Endothelial cell of umbilical vein (primary cell): Measurements from ENCODE around the gene NALCN. TPM values are rescaled to one million over a fixed set of nuclear protein-coding genes. Genes with fewer than 3 reads are reported as not detected.

ENCODE experiments used
- BruUV-seq: library from RNA; stranded (reverse); fragments of 400-500 nt; replicated peaks from 2 replicates; lab custom pipeline; 2021; lab: Mats Ljungman, UMichigan
- CTCF ChIA-PET: fragments of 300-600, 350-600 bp; sonication (Branson Sonifier 250); formaldehyde crosslinking; loops from one replicate; lab custom pipeline; 2021; ENCODE audit warnings: antibody characterized with exemption, inconsistent platforms; lab: Charles Lee
- POLR2A ChIA-PET: fragments of 300-600, 350-600 bp; sonication (Branson Sonifier 250); formaldehyde crosslinking; loops from one replicate; lab custom pipeline; 2021; ENCODE audit warnings: antibody characterized with exemption, inconsistent platforms; lab: Charles Lee
- DNase-seq: peaks from one replicate; pipeline ENCODE4 v3.0.0-alpha.2; 2011; ENCODE audit warnings: low read depth, low spot score
- FAIRE-seq: peaks from 2 replicates; lab custom pipeline; 2011; peaks lifted over from hg19 to GRCh38; lab: Jason Lieb, UNC
- H2AFZ ChIP-seq: 2 replicates; pipeline ENCODE4 v1.6.0; 2012; ENCODE audit warnings: low read depth, low read length, control low read depth, inconsistent platforms
- H3K27ac ChIP-seq: 2 replicates; pipeline ENCODE4 v1.5.1; 2011; ENCODE audit warnings: low read depth, mild to moderate bottlenecking, control low read depth, low read length, moderate library complexity; ENCODE audit not compliant: insufficient read depth
- H3K27me3 ChIP-seq, 2 experiments: 2 replicates each; pipeline versions ENCODE4 v1.6.0 to v1.6.1; 2011; ENCODE audit warnings: low read length in 2 of 2, mixed read lengths in 1 of 2; ENCODE audit not compliant: control insufficient read depth in 2 of 2, insufficient read depth in 2 of 2
- H3K36me3 ChIP-seq, 2 experiments: 2 replicates in 1 of 2; 3 replicates in 1 of 2; pipeline ENCODE4 v1.5.1; 2011; ENCODE audit warnings: low read length in 2 of 2, mild to moderate bottlenecking in 1 of 2, moderate library complexity in 1 of 2; ENCODE audit not compliant: control insufficient read depth in 2 of 2, insufficient read depth in 2 of 2; ENCODE audit errors: extremely low read depth in 1 of 2
- H3K4me1 ChIP-seq: 3 replicates; pipeline ENCODE4 v1.5.1; 2011; ENCODE audit warnings: mild to moderate bottlenecking, low read length; ENCODE audit not compliant: control insufficient read depth, insufficient read depth; ENCODE audit errors: extremely low read depth
- H3K4me2 ChIP-seq: 2 replicates; pipeline ENCODE4 v1.6.1; 2011; ENCODE audit warnings: low read length, control low read depth, mixed read lengths; ENCODE audit not compliant: insufficient read depth
- H3K4me3 ChIP-seq, 3 experiments: fragments of 200-600 bp in 1 of 3; sonication (generic), shearing (Covaris generic) in 1 of 3; replicated peaks in 1 of 3; 2 replicates each; pipeline ENCODE4 v1.5.1; 2011 to 2016; ENCODE audit warnings: control low read depth in 3 of 3, low read length in 3 of 3, mild to moderate bottlenecking in 2 of 3, inconsistent platforms in 1 of 3, low read depth in 1 of 3, moderate library complexity in 1 of 3; ENCODE audit not compliant: insufficient read depth in 1 of 3
- H3K79me2 ChIP-seq: 2 replicates; pipeline ENCODE4 v1.6.0; 2012; ENCODE audit warnings: low read length, inconsistent platforms; ENCODE audit not compliant: control insufficient read depth, insufficient read depth
- H3K9ac ChIP-seq: replicated peaks from 2 replicates; pipeline ENCODE3; 2011; ENCODE audit warnings: low read length, control low read depth; ENCODE audit not compliant: insufficient read depth; ENCODE audit errors: extremely low read depth
- H3K9me1 ChIP-seq: replicated peaks from 3 replicates; pipeline ENCODE4 v1.6.0; 2011; ENCODE audit warnings: mild to moderate bottlenecking, low read length; ENCODE audit not compliant: control insufficient read depth, insufficient read depth; ENCODE audit errors: extremely low read depth
- H3K9me3 ChIP-seq: replicated peaks from 2 replicates; pipeline ENCODE4 v1.5.1; 2012; ENCODE audit warnings: low read length, inconsistent platforms; ENCODE audit not compliant: control insufficient read depth, insufficient read depth
- H4K20me1 ChIP-seq: replicated peaks from 2 replicates; pipeline ENCODE3; 2011; ENCODE audit warnings: mild to moderate bottlenecking, low read length; ENCODE audit not compliant: control insufficient read depth, insufficient read depth; ENCODE audit errors: extremely low read depth
- CTCF ChIP-seq, 2 donors: IDR thresholded peaks; 1 replicate in 1 of 2; 2 replicates in 1 of 2; pipeline ENCODE4 v1.5.1; 2011; ENCODE audit warnings: low read length in 2 of 2, mild to moderate bottlenecking in 2 of 2, moderate library complexity in 2 of 2, control low read depth in 1 of 2, inconsistent platforms in 1 of 2, low read depth in 1 of 2; ENCODE audit not compliant: insufficient read depth in 1 of 2; ENCODE audit errors: extremely low read depth in 1 of 2
- EZH2 ChIP-seq: IDR thresholded peaks from 2 replicates; pipeline ENCODE4 v1.6.1; 2012; ENCODE audit warnings: borderline replicate concordance, low read depth, mild to moderate bottlenecking, moderate library complexity, low read length, inconsistent platforms; ENCODE audit not compliant: severe bottlenecking
- FOS ChIP-seq: IDR thresholded peaks from 2 replicates; pipeline ENCODE4 v1.6.1; 2011; ENCODE audit warnings: mild to moderate bottlenecking, low read length, moderate library complexity, borderline replicate concordance; ENCODE audit not compliant: insufficient read depth
- GATA2 ChIP-seq: IDR thresholded peaks from 2 replicates; pipeline ENCODE4 v1.7.0; 2011; ENCODE audit warnings: low read depth, mild to moderate bottlenecking, moderate library complexity, mixed read lengths, low read length; ENCODE audit not compliant: insufficient read length, insufficient read depth
- JUN ChIP-seq: IDR thresholded peaks from 2 replicates; pipeline ENCODE4 v1.6.1; 2011; ENCODE audit warnings: borderline replicate concordance, low read depth; ENCODE audit not compliant: insufficient read length, insufficient read depth
- MAX ChIP-seq: IDR thresholded peaks from 2 replicates; pipeline ENCODE4 v1.6.1; 2011; ENCODE audit not compliant: insufficient read depth, insufficient read length
- MYC ChIP-seq: IDR thresholded peaks from one replicate; pipeline ENCODE4 v1.6.1; 2011; ENCODE audit warnings: mild to moderate bottlenecking, low read depth, low read length
- POLR2A ChIP-seq: IDR thresholded peaks from 2 replicates; pipeline ENCODE4 v1.6.1; 2012; ENCODE audit warnings: low read depth, mild to moderate bottlenecking, control low read depth, low read length
- POLR2AphosphoS5 ChIP-seq: IDR thresholded peaks from 2 replicates; pipeline ENCODE4 v1.6.1; 2012; ENCODE audit warnings: low read depth, mild to moderate bottlenecking, control low read depth, low read length, moderate library complexity; ENCODE audit not compliant: insufficient read depth
- dilution Hi-C: fragments of 300-500 bp; cut with MboI; formaldehyde crosslinking; loops from one replicate; pipeline ENCODE4 v1.15.0; 2019; ENCODE audit warnings: low sequenced_read_pairs; ENCODE audit not compliant: extremely low pct_ligation_motif_present
- intact Hi-C: fragments of 100-400 bp; cut with micrococcal nuclease; formaldehyde crosslinking; loops from one replicate; pipeline ENCODE4 v1.10.0; 2022
- polyA plus RNA-seq, 4 experiments: library from polyadenylated mRNA; depleted of rRNA in 3 of 4; stranded (reverse) in 3 of 4; unstranded in 1 of 4; fragments of >200 nt; gene quantifications; 2 replicates each; pipeline versions ENCODE4 v1.2.1 to v1.2.3, GENCODE V29; 2011 to 2012; ENCODE audit warnings: missing spikeins in 1 of 4
- total RNA-seq: library from RNA; stranded (reverse); gene quantifications from 2 replicates; pipeline ENCODE4 v1.2.3, GENCODE V29; 2021

NALCN gene
- total and polyA plus RNA-seq, 2 donors (not counting 3 experiments of a cell fraction or from before 2014, with no cell fraction given): 3.3 to 4.4 TPM

- FAIRE-seq (no peak), DNase-seq (no peak)
- POLR2A ChIA-PET: no interaction called here
- Histone ChIP-seq H3K9ac (no peak overlapping the region), H4K20me1 (no peaks in the 10 kb centered on the region), H3K4me2 (no peak overlapping the region), H3K27ac (no peak overlapping the region), H3K27me3 (no peaks in the 10 kb centered on the region), H3K79me2 (no peaks in the 10 kb centered on the region), H3K4me3 (no peak overlapping the region), H3K9me1 (no peaks in the 10 kb centered on the region), H3K4me1 (no peaks in the 10 kb centered on the region), H2AFZ (no peak overlapping the region), H3K36me3 (no peaks in the 10 kb centered on the region), H3K9me3 (no peaks in the 10 kb centered on the region)
- CTCF ChIA-PET: interaction anchor here (1.1 to 2.1 kb wide), 4 partner anchors 9 to 550 kb away, joined by 3 to 5 read pairs (median 4); no protein-coding TSS in a partner anchor
- no TSS peak for BruUV-seq
- dilution Hi-C loops (no loop called here), intact Hi-C loops (no loop called here)
- TF ChIP-seq MYC: no peak
- no peak for TF ChIP-seq POLR2AphosphoS5
- TF ChIP-seq MAX: no peak
- TF ChIP-seq GATA2: no peak
- TF ChIP-seq FOS: no peak
- no peak for TF ChIP-seq CTCF (IDR thresholded peaks at IDR 0.05; ENCODE audit: extremely low read depth in 1 of 2, insufficient read depth in 1 of 2, low read depth in 1 of 2, low read length in 2 of 2)
- no peak for TF ChIP-seq JUN
- TF ChIP-seq EZH2: no peak
- no peak for TF ChIP-seq POLR2A
These were observed 293.3 kb downstream of the NALCN start for GRCh38 chr13:101123028-101123427.
